RWPE2 (cell line): ENCODE measurements around the gene BCL2L2.

Experiments
- ATAC-seq: fragments of 200-7000 bp; cut with Tn5 transposase; 3 replicates; pipeline ENCODE4 v1.9.1; 2021; ENCODE audit warnings: low read depth
- DNase-seq: peaks from one replicate; pipeline ENCODE4 v3.0.0-alpha.2; 2020; ENCODE audit warnings: low spot score
- H3K27ac ChIP-seq: fragments of 450-650 bp; 2 replicates; pipeline ENCODE4 v1.5.1; 2017; ENCODE audit warnings: mild to moderate bottlenecking; ENCODE audit not compliant: poor library complexity, severe bottlenecking
- H3K27me3 ChIP-seq: fragments of 250-450 bp; sonication (Bioruptor Pico); 2 replicates; pipeline ENCODE4 v1.5.1; 2021; ENCODE audit warnings: mild to moderate bottlenecking, moderate library complexity; ENCODE audit not compliant: insufficient read depth, poor library complexity, severe bottlenecking
- H3K36me3 ChIP-seq: fragments of 250-450 bp; sonication (Bioruptor Pico); 2 replicates; pipeline ENCODE4 v1.5.1; 2020; ENCODE audit warnings: low read depth, mild to moderate bottlenecking, moderate library complexity
- H3K4me1 ChIP-seq: fragments of 250-450 bp; sonication (Bioruptor Pico); 2 replicates; pipeline ENCODE4 v1.5.1; 2021; ENCODE audit warnings: mild to moderate bottlenecking, moderate library complexity; ENCODE audit not compliant: insufficient read depth, poor library complexity, severe bottlenecking
- H3K4me3 ChIP-seq: fragments of 250-450 bp; sonication (Bioruptor Pico); 2 replicates; pipeline ENCODE4 v1.5.1; 2021; ENCODE audit warnings: mild to moderate bottlenecking, moderate library complexity; ENCODE audit not compliant: severe bottlenecking
- H3K9me3 ChIP-seq: fragments of 250-450 bp; sonication (Bioruptor Pico); 2 replicates; pipeline ENCODE4 v1.5.1; 2021; ENCODE audit warnings: mild to moderate bottlenecking, moderate library complexity; ENCODE audit not compliant: severe bottlenecking
- TF ChIP-seq, protein P1 (sequence below): fragments of 450-650 bp; IDR thresholded peaks from one replicate; pipeline ENCODE4 v1.5.1; 2017; ENCODE audit warnings: mild to moderate bottlenecking, moderate library complexity; ENCODE audit not compliant: poor library complexity, severe bottlenecking

Gene BCL2L2

DNA sequence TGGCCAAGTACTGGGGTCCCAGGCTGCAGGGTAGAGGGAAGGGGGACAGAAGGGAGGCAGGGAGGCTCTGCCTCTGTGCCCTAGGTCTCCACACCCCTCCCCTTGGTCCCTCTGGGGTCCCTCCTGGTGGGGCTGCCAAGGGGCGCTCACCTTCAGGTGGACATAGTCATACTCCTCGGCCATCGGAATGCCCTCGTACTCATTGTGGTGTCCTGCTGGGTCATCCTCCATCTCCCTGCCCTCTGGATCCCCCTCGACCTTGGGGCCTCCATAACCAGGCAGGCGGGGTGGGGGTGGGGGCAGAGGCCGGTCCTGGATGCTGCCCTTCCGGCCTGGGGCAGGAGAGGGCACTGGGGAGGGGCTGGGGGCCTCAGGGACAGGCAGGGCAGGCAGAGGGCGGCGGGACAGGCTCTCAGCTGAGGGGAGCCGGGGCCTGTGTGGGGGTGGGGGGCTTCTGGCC, 52.6 kb downstream of the BCL2L2 start:
- peak; percentile 44 for DNase-seq
- Histone ChIP-seq H3K27ac (no peak overlapping the region), H3K36me3 (no peaks in the 10 kb centered on the region; the same call in 1 of the 2 replicates), H3K4me3 (no peak overlapping the region), H3K27me3 (no peaks in the 10 kb centered on the region), H3K9me3 (no peaks in the 10 kb centered on the region), H3K4me1 (no peaks in the 10 kb centered on the region)
- TF ChIP-seq, protein P1, sequence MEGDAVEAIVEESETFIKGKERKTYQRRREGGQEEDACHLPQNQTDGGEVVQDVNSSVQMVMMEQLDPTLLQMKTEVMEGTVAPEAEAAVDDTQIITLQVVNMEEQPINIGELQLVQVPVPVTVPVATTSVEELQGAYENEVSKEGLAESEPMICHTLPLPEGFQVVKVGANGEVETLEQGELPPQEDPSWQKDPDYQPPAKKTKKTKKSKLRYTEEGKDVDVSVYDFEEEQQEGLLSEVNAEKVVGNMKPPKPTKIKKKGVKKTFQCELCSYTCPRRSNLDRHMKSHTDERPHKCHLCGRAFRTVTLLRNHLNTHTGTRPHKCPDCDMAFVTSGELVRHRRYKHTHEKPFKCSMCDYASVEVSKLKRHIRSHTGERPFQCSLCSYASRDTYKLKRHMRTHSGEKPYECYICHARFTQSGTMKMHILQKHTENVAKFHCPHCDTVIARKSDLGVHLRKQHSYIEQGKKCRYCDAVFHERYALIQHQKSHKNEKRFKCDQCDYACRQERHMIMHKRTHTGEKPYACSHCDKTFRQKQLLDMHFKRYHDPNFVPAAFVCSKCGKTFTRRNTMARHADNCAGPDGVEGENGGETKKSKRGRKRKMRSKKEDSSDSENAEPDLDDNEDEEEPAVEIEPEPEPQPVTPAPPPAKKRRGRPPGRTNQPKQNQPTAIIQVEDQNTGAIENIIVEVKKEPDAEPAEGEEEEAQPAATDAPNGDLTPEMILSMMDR, result no peak
- ATAC-seq, result no peak

- H3K4me1 ChIP-seq, result no peaks in the 10 kb centered on the region
- no peaks in the 10 kb centered on the region for H3K27me3 ChIP-seq
- TF ChIP-seq, protein P1, result no peak
- H3K27ac ChIP-seq, result no peak overlapping the region
- H3K36me3 ChIP-seq, result no peaks in the 10 kb centered on the region; the same call in 1 of the 2 replicates
- no peak overlapping the region for H3K4me3 ChIP-seq
- peak; percentile 54 for DNase-seq
- no peak for ATAC-seq
- no peaks in the 10 kb centered on the region for H3K9me3 ChIP-seq
Measured at GRCh38 chr14:23359722-23360447, 53.3 kb downstream of the BCL2L2 start.

DNA sequence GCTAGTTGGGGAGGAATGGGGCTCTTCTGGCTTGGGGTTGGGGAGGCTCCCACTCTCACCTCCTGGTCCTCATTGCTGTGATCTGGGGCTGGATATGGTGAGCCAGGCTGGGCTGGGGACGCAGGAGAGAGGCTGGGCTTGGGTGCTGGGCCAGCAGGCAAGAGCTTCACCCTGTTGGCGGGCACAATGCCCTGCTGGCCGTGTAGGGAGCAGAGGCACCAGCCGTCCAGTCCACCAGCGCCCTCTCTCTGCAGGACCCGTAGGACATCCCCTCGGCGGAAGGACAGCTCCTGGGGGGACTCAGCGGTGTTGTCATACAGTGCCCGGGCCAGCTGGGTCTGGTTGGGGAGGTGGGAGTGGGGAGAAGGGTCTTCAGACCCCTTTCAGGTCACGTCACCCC, 53.9 kb downstream of the BCL2L2 start:
- TF ChIP-seq, protein P1, result no peak
- no peaks in the 10 kb centered on the region for H3K27me3 ChIP-seq

DNA sequence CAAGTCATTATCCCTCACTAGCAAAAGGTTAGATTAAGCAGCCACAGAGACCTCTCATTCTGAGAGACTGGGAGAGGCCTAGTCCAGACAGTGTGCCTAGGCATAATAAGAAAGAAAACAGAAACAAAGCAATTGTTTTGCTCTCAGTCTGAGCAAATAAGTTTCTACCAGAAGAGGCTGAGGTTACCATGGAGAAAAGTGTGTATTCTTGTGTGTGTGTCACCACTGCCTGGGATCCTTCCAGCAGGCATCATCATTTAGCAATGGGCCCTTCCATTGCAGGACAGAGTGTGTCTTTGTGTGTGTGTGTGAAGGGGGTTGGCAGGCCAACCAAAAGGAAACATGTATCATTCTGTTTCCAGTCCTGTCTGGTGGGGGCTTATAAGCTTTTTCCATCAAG, 54.7 kb downstream of the BCL2L2 start:
- no peak overlapping the region for H3K4me3 ChIP-seq
- no peaks in the 10 kb centered on the region for H3K27me3 ChIP-seq
- H3K9me3 ChIP-seq, result no peaks in the 10 kb centered on the region
- no peak for ATAC-seq
- TF ChIP-seq, protein P1, result no peak
- no peaks in the 10 kb centered on the region for H3K4me1 ChIP-seq
- H3K27ac ChIP-seq, result no peak overlapping the region
- DNase-seq, result no peak
- no peaks in the 10 kb centered on the region; the same call in 1 of the 2 replicates for H3K36me3 ChIP-seq

More for the DNA sequence above, 53.9 kb downstream of the BCL2L2 start:
- Histone ChIP-seq H3K36me3 (no peaks in the 10 kb centered on the region; the same call in 1 of the 2 replicates), H3K4me3 (no peak overlapping the region), H3K4me1 (no peaks in the 10 kb centered on the region), H3K9me3 (no peaks in the 10 kb centered on the region), H3K27ac (no peak overlapping the region)
- DNase-seq (peak; percentile 73), ATAC-seq (no peak)
